Hematopoietic multipotent progenitor cell treated with erythropoietin and hydrocortisone succinate and interleukin-3 and kit ligand, for 4 days (in vitro differentiated cells): ENCODE results near the gene NOC2L.
"Not testable (repeated sequence)": the region's sequence is repeated elsewhere in the genome, so short reads cannot be mapped to it uniquely, and the experiment has no call there.

ENCODE experiments used
- DNase-seq: peaks from one replicate; pipeline ENCODE4 v3.0.0-alpha.2; 2015

The NOC2L gene

GRCh38 chr1:993379-993995 lies 34.4 kb upstream of the NOC2L start:
- DNase-seq, result no peak

GRCh38 chr1:992362-992761 lies 33.3 kb upstream of the NOC2L start:
- DNase-seq, result no peak

GRCh38 chr1:991895-992294 lies 32.8 kb upstream of the NOC2L start:
- DNase-seq, result no peak

GRCh38 chr1:991275-991674 lies 32.2 kb upstream of the NOC2L start:
- not testable (repeated sequence) for DNase-seq

DNA sequence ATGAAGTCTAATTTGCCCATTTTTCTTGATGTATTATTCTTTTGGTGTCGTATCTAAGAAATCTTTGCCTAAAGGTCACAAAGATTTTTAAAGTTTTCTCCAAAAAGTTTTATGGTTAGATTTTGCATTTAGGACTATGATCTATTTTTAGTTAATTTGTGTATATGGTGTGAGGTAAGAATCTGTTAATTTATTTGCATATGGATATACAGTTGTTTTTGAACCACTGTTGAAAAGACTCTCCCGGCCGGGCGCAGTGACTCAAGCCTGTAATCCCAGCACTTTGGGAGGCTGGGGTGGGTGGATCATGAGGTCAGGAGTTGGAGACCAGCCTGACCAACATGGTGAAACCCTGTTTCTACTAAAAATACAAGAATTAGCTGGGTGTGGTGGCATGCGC lies 29.0 kb upstream of the NOC2L start:
- DNase-seq, result not testable (repeated sequence)

- DNase-seq, result no peak
Observed at GRCh38 chr1:985126-985525, 26.1 kb upstream of the NOC2L start.

DNA sequence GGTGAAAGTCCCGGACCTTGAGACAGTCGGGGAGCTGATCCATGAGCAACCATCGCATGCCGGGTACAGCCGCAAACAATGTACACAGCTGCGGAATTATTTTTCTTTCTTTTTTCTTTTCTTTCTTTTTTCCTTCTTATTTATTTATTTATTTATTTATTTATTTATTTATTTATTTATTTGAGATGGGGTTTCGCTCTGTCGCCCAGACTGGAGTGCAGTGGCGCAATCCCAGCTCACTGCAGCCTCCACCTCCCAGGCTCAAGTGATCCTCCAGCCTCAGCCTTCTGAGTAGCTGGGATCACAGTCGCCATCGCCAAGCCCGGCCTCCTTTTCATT lies 25.4 kb upstream of the NOC2L start:
- DNase-seq, result no peak

DNA sequence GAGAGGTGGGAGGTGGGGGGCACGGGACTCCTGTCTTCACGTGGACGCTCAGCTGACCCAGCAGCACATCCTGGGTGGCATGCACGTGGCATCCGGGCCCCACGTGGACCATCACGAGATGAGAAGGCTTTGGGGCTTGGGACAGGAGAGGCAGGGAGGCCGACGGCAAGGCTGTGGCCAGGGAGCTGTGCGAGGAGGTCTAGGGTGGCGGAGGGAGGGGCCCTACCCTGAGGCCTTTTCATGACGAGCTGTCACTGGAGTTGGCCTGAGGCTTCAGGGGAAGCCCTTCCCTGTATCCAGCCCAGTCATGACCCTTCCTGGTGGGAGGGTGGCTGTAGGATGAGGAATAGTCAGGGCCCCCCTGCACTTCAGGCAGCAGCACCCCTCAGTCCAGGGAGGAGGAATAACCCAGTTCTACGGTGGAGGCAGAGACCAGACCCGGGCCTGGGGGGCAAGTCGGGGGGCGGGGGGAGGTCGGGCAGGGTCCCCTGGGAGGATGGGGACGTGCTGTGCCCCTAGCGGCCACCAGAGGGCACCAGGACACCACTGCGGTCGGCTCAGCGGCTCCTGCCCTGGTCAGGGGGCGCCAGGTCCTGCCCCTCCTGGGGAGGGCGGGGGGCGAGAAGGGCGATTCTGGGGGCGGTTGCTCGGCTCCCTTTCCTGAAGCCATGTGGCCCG lies 24.9 kb upstream of the NOC2L start:
- DNase-seq, result peak; percentile 46

DNA sequence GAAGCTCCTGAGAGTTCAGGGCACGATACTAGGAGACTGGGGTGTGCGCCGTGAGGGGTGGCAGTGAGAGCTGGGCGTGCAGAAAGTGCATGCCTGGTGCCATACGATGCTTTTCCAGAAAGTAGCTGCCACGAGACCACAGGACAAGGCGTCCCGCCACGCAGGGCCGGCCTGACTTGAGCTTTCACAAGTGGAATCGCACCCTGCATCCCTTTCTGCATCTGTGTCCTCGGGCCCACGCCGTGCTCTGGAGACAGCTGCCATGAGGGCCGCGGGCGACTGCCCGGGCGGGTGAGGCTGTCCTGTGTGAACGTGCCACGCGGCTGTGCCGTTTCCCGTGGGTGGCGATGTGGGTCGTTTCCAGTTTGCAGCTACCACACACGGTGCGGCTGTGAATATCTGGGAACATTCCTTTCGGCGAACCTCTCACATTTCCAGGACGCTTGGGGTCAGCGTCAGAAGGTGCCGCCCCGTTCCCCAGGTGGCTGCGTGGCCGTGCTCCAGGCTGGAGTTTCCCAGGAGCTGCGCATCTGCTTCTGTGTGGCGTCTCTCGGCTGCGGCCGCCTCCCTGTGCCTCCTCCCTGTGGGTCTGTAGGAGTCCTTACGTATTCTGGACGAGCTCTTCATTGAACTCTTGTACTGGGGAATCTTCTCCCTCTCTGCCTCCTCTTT lies 23.8 kb upstream of the NOC2L start:
- no peak for DNase-seq

GRCh38 chr1:981955-982558 lies 23.0 kb upstream of the NOC2L start, which contains the start of gene PERM1:
TSS of gene PERM1 (minus strand) at chr1:982093. CDS start at chr1:981029, 1,064 bp downstream.
- DNase-seq, result no peak

GRCh38 chr1:981491-981954 lies 22.5 kb upstream of the NOC2L start:
- no peak for DNase-seq

DNA sequence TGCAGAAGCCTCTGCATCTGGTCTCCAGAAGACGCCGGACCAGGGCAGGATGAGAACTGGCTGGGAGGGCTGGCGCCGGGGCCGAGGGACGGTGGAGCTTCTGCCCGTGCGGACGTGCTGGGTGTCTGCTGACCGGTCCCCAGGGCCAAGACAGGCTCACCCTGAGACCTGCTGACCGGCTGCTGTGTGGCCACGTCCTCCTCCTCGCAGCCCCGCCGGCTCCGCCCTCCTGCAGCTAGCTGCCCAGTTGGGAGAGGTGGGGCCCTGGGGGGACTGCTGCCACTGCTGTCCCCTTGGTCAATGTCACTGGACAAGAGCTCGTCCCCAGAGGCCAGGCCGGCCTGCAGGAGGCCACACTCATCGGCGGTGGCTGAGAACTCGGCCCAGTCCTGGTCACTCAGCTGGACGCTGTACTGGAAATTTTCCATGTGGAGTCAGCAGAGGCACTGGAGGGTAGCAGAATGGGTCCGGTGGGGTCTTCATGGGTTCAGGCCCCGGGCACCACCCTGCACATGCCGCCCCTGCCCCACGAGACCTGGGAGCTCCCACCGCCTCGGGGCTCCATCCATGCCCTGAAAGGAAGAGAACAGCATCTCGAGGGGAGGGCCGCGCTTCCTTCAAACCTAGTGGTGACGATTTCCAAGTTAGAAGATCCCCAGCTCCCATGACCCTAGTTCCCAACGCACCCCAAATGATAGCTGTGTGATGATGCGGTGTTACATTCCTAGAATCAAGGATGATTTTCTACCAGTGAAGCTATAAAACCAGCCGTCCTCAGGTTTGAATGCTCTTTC lies 21.7 kb upstream of the NOC2L start:
- DNase-seq, result no peak

DNA sequence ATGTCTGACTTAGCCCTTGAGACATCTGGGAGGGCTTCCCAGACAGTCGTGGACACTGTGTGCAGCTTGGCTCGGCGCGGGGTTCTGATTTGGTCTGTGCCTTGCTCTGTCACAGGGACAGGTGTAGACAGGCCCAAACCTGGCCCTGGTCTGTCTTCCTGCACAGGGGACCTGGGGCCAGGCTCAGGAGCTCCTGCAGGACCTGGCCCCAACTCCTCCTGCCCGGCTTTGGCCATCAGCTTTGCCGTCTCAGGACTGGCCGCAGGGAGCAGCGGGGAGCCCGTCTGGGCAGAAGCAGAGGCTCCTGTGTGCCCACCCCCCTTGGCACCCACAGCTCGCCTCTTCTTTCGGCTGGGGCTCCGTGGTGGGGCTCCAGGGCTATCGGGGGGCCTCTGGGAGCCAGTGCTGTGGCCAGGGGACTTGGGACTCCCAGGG lies 21.1 kb upstream of the NOC2L start:
- DNase-seq, result no peak

DNA sequence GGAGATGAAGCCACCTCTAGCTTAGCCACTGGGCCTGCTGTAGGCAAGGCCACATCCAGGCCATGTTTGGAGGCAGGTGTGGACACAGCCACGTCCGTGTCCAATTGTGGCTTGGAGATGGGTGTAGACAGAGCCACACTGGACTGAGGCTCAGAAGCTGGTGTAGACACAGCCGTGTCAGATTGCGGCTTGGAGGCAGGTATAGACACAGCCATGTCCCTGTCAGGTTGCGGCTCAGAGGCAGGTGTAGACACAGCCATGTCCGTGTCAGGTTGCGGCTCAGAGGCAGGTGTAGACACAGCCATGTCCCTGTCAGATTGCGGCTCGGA lies 20.7 kb upstream of the NOC2L start:
- DNase-seq, result no peak

DNA sequence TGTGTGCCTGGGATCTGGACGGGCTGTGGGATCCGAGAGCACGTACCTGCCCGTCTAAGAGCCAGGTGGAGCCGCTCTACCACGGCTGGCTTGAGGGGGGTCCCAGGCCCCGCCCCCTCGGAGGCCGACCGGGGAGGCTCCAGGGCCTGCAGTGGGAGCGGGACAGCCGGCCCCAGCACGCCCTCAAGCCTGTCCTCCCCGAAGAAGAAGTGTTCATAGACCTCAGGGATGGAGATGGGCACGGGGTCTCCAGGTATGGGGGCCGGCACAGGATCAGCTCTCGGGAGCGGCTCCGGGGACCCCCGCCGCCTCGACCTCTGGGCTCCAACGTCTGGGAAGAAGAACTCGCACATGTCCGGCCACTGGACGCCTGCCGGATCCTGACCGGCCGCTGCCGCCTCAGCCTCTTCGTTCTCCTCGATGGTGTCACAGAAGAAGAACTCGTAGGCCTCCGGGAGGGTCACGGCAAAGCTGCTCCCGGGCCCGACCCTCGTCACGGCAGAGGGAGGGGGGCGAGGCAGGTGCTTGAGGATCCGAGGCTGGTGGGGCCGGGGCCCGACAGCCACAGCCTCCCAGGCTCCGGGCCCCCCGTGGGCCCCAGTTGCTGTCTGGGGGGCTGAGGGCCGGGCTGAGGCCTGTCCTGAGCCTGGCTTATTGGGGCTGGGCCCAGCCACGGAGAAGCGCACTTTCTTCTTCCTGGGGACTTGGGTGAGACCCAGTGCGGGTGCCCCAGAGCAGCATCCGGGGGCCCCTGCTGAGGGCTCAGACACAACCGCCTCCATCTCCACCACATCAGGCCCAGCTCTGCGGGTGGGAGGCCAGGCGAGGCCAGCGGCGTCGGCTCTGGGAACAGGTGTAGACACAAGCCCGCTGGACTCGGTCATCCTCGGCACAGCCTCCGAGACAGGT lies 20.0 kb upstream of the NOC2L start:
- DNase-seq, result no peak

DNA sequence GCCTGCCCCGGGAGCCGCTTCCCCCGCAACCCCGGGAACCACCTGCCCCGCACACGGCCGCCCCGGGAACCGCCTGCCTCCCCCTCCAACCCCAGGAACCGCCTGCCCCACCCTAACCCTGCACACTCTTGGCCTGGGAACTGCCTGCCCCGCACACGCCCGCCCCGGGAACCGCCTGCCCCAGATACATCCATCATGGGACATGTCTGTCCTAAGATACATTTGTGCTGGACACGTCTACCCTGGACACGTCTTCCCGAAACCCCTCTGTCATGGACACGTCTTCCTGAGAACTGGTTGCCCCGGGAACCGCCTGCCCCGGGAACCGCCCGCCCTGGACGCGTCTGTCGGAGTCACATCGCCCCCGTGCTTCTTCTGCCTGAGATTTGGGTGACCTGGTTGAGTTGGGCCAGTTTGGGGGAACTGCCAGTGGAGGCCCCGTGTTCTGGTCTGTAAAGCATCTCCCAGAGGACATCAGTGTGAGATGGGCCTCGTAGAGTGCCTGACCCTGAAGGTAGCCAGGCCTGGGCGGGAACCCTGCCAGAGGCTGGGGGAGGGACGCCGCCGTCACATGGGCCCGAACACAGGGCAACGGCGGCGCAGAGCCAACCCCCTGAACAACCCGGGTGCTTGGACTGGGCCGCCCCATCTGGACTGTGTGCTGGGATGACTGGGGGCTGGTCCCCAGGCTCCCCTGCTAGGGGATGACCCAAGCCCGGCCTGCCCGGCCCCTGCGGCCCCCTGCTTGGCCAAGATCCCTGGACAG lies 19.2 kb upstream of the NOC2L start:
- DNase-seq, result no peak

DNA sequence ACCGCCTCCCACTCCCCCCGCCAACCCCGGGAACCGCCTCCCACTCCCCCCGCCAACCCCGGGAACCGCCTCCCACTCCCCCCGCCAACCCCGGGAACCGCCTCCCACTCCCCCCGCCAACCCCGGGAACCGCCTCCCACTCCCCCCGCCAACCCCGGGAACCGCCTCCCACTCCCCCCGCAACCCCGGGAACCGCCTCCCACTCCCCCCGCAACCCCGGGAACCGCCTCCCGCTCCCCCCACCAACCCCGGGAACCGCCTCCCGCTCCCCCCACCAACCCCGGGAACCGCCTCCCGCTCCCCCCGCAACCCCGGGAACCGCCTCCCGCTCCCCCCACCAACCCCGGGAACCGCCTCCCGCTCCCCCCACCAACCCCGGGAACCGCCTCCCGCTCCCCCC lies 17.7 kb upstream of the NOC2L start:
- not testable (repeated sequence) for DNase-seq

GRCh38 chr1:975896-976683 lies 17.0 kb upstream of the NOC2L start:
- peak; percentile 78 for DNase-seq

GRCh38 chr1:975365-975764 lies 16.3 kb upstream of the NOC2L start:
- no peak for DNase-seq

DNA sequence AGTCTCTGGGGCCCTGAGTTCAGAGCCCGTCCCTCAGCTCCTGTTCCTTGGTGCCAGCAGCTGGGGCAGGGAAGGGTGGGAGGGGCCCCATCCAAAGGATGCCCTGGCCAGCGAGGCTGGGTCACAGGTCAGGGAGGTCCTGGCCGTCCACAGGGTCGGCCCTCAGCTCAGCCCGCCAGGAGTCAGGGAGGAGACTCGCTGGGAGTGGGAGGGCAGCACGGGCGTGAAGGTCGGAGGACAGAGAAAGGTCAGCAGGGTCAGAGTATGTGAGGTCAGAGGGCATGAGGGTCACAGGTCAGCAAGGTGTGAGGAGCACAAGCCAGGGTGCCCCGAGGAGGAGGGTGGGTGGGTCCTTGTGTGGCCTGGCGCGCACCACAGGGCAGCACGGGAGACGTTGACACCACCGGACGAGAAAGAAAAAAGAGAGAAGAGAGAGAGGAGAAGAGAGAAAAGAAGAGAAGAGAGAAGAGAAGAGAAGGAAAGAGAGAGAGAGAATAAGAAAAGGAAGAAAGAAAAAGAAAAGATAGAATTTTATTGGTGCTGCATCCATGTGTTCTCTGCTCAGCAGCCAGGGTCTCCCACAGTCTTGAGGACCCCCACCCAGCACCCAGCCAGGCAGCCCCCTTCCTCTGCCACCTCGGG lies 15.8 kb upstream of the NOC2L start:
- DNase-seq, result no peak
